Osteocyte (in vitro differentiated cells): ENCODE data around the gene GZF1. TPM values are rescaled to one million over a fixed set of nuclear protein-coding genes. Genes with fewer than 3 reads are reported as not detected.

Source experiments
- DNase-seq: peaks from one replicate; pipeline ENCODE4 v3.0.0; 2021; ENCODE audit warnings: mixed read lengths; ENCODE audit not compliant: unreplicated experiment; ENCODE audit errors: extremely low spot score
- H3K27ac Mint-ChIP-seq: one replicate; pipeline ENCODE4 v1.8.0; 2021; ENCODE audit warnings: mild to moderate bottlenecking, mixed read lengths; ENCODE audit not compliant: unreplicated experiment
- H3K27me3 Mint-ChIP-seq: one replicate; pipeline ENCODE4 v1.8.0; 2021; ENCODE audit warnings: mixed read lengths; ENCODE audit not compliant: unreplicated experiment
- H3K36me3 Mint-ChIP-seq: one replicate; pipeline ENCODE4 v1.8.0; 2021; ENCODE audit warnings: mixed read lengths; ENCODE audit not compliant: unreplicated experiment
- H3K4me1 Mint-ChIP-seq: one replicate; pipeline ENCODE4 v1.8.0; 2021; ENCODE audit warnings: mixed read lengths; ENCODE audit not compliant: unreplicated experiment
- H3K4me3 Mint-ChIP-seq: one replicate; pipeline ENCODE4 v1.8.0; 2021; ENCODE audit warnings: mild to moderate bottlenecking, moderate library complexity, mixed read lengths; ENCODE audit not compliant: unreplicated experiment
- H3K9me3 Mint-ChIP-seq: one replicate; pipeline ENCODE4 v1.8.0; 2021; ENCODE audit warnings: mixed read lengths; ENCODE audit not compliant: unreplicated experiment
- total RNA-seq: library from RNA; stranded (reverse); gene quantifications from 2 replicates; pipeline ENCODE4 v1.2.1, GENCODE V29; 2021
- TF ChIP-seq, protein P1 (sequence below): fragments of 200-600 bp; sonication (generic); IDR thresholded peaks from 2 replicates; pipeline ENCODE4 v1.5.0; 2021; ENCODE audit warnings: antibody characterized with exemption, mild to moderate bottlenecking, moderate library complexity

GZF1 gene
- total RNA-seq, 1 donor from 2014 or later = 16.8 TPM

DNA sequence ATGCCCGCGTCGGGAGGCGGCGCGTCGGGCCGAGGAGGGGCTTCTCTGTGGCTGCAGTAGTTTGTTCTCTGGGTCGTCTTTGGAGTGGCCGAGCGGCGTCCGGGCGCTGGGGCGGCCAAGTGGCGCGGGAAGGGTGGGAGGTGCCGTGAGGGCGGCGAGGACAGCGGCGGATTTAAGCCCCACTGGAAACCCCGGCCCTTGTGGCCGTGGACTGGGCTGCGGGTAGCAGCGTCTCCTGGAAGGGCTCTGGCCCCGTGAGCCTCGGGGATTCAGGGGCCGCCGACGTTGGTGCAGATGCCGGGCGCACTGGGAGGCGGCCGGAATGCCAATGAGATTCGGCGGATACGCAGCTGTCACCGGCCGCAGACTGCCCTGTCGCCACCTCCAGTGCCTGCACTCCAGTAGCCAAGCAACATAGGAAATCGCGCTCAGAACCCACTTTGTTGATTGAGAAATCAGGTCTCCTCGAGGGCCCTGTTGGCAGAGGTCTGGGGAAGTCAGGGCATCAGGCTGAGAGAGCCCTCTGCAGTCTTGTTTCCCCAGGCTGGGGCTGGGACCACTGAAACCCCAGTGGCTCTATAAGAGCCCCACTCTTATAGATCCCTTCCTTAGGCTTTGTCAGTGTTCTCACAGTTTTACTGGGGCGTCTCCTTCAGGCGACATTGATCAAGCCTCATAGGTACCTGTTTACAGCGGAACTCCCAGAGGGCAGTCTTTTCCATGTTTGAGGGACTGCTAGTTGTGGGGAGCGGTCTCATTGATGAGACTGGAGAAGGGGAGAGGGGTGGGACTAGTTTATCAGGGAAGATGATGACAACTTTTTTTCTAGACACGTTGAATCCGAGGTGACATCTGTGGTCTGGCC, 642 bp downstream of the GZF1 start:
- TF ChIP-seq, protein P1, sequence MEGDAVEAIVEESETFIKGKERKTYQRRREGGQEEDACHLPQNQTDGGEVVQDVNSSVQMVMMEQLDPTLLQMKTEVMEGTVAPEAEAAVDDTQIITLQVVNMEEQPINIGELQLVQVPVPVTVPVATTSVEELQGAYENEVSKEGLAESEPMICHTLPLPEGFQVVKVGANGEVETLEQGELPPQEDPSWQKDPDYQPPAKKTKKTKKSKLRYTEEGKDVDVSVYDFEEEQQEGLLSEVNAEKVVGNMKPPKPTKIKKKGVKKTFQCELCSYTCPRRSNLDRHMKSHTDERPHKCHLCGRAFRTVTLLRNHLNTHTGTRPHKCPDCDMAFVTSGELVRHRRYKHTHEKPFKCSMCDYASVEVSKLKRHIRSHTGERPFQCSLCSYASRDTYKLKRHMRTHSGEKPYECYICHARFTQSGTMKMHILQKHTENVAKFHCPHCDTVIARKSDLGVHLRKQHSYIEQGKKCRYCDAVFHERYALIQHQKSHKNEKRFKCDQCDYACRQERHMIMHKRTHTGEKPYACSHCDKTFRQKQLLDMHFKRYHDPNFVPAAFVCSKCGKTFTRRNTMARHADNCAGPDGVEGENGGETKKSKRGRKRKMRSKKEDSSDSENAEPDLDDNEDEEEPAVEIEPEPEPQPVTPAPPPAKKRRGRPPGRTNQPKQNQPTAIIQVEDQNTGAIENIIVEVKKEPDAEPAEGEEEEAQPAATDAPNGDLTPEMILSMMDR = no peak
- Mint-ChIP-seq H3K27me3 (no peaks in the 10 kb centered on the region), H3K9me3 (no peaks in the 10 kb centered on the region), H3K27ac (peak overlapping the region; percentile 98), H3K4me1 (peaks cover 59% of the 10 kb centered on the region), H3K4me3 (peak overlapping the region; percentile 95), H3K36me3 (peaks cover 21% of the 10 kb centered on the region)
- DNase-seq = no peak

DNA sequence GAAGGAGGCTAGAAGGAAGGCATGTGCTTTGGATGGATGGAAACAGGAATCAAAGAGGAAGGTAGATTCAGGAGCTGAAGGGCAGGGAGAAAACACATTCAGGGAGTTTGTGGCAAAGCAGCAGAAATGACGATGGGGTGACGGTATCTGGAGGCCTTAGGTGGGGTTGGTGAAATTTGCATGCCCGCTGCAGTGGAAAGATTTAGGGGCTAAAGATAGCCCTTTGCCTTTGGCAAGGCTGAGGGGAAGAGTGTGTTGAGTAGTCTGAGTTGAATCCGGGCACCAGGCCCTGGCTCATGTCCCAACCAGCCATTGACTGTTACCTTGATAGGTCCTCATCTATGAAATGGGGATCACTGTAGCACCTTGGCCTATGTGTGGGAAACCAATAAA, 1.3 kb downstream of the GZF1 start:
- Mint-ChIP-seq H3K4me3 (peak overlapping the region; percentile 95), H3K27me3 (no peaks in the 10 kb centered on the region), H3K27ac (peak overlapping the region; percentile 98), H3K4me1 (peaks cover 63% of the 10 kb centered on the region), H3K36me3 (peaks cover 21% of the 10 kb centered on the region), H3K9me3 (no peaks in the 10 kb centered on the region)
- DNase-seq = no peak
- TF ChIP-seq, protein P1 = no peak

DNA sequence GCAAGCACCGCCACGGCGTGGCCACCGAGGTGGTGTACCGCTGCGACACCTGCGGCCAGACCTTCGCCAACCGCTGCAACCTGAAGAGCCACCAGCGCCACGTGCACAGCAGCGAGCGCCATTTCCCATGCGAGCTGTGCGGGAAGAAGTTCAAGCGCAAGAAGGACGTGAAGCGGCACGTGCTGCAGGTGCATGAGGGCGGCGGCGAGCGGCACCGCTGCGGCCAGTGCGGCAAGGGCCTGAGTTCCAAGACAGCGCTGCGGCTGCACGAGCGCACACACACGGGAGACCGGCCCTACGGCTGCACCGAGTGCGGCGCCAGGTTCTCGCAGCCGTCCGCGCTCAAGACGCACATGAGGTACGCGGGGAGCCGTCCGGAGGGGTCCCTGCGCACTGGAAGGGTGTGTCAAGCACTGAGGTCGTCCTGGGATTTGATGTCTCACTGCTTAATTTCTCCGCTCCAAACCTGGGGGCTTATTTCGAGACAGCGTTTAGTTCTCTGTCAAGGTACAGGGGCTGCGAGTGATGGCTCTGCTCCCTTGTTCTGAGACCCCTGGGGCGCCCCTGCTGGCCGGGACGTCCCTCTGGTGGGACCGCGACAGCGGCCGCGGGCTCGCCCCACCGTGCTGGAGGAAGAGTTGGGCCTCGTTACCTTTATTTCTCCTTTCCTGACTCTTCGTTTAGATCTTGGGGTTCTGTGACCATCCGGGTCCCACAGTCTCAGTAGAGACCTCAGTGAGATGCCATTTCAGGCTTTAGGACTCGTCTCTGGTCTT, 3.6 kb downstream of the GZF1 start:
- Mint-ChIP-seq H3K9me3 (no peaks in the 10 kb centered on the region), H3K4me3 (no peak overlapping the region), H3K36me3 (peaks cover 39% of the 10 kb centered on the region), H3K4me1 (peaks cover 68% of the 10 kb centered on the region), H3K27me3 (no peaks in the 10 kb centered on the region), H3K27ac (no peak overlapping the region)
- TF ChIP-seq, protein P1 = no peak
- DNase-seq = no peak

DNA sequence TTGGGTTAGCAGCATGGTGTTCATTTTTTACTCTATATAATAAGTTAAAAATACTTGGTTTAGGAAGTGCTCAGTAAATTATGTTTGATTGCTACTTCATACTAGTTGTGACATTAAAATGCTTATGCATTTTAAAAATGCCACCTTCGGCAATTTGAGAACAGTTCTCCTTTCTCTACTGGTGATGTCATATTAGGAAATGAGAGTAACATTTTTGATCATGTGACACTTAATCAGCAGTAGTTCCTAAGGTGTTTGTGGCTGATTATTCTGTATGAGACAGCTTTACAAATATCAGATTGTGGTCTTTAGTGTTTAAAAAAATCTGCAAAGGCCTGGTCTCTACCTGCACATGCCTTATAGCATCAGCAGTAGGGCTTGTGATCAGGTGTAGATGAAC, 4.4 kb downstream of the GZF1 start:
- peaks cover 45% of the 10 kb centered on the region for H3K36me3 Mint-ChIP-seq
- no peak overlapping the region for H3K27ac Mint-ChIP-seq
- H3K4me1 Mint-ChIP-seq = peaks cover 62% of the 10 kb centered on the region
- no peaks in the 10 kb centered on the region for H3K9me3 Mint-ChIP-seq
- TF ChIP-seq, protein P1 = no peak
- no peaks in the 10 kb centered on the region for H3K27me3 Mint-ChIP-seq
- no peak overlapping the region for H3K4me3 Mint-ChIP-seq
- no peak for DNase-seq

DNA sequence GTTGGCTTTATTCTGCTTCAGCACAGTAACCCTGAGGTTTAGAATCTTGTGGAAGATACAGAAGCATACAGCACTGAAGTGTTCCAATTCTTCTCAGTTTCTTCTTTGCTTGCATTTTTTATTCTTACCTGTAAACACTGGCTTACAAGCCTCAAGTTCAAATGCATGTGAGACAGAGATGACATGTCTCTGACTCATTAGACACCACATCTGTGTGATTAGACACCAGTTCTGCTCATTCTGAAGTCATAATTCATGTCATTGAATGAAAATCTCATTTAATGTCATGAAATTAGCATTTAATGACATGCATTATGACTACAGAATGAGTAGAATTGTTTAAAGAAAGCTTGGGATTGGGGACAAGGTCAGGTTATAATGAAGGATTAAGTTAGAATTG, 5.8 kb downstream of the GZF1 start:
- DNase-seq = no peak
- TF ChIP-seq, protein P1 = no peak
- H3K4me1 Mint-ChIP-seq = peaks cover 58% of the 10 kb centered on the region
- H3K9me3 Mint-ChIP-seq = no peaks in the 10 kb centered on the region
- H3K4me3 Mint-ChIP-seq = no peak overlapping the region
- no peaks in the 10 kb centered on the region for H3K27me3 Mint-ChIP-seq
- peaks cover 52% of the 10 kb centered on the region for H3K36me3 Mint-ChIP-seq
- peak overlapping the region; percentile 50 for H3K27ac Mint-ChIP-seq
